Muscle layer of colon (tissue), 2 donors: Measurements from ENCODE around the gene HIVEP1.

Source experiments
- H3K27ac ChIP-seq: one replicate; pipeline ENCODE4 v1.7.0; 2013; ENCODE audit warnings: low read depth, mild to moderate bottlenecking, low read length, moderate library complexity
- H3K27me3 ChIP-seq, 2 donors: one replicate each; pipeline ENCODE4 v1.7.0; 2013; ENCODE audit warnings: low read length in 2 of 2, mild to moderate bottlenecking in 2 of 2; ENCODE audit not compliant: insufficient read depth in 2 of 2, control insufficient read depth in 1 of 2
- H3K36me3 ChIP-seq: one replicate; pipeline ENCODE4 v1.7.0; 2013; ENCODE audit warnings: mild to moderate bottlenecking, low read length; ENCODE audit not compliant: insufficient read depth
- H3K4me1 ChIP-seq: one replicate; pipeline ENCODE4 v1.7.0; 2013; ENCODE audit warnings: mild to moderate bottlenecking, low read length; ENCODE audit not compliant: insufficient read depth
- H3K4me3 ChIP-seq, 2 donors: one replicate each; pipeline ENCODE4 v1.7.0; 2013; ENCODE audit warnings: low read length in 2 of 2, low read depth in 1 of 2, mild to moderate bottlenecking in 1 of 2, moderate library complexity in 1 of 2
- H3K9ac ChIP-seq: one replicate; pipeline ENCODE4 v1.7.0; 2013; ENCODE audit warnings: low read length
- H3K9me3 ChIP-seq: one replicate; pipeline ENCODE4 v1.7.0; 2013; ENCODE audit warnings: mild to moderate bottlenecking, low read length
- donor health status: abdominal sarcoma.
- donor health status: Adenocarcinoma of cecum.

HIVEP1 gene

GRCh38 chr6:12077021-12077710 lies 65.1 kb downstream of the HIVEP1 start:
- Histone ChIP-seq H3K36me3 (no peaks in the 10 kb centered on the region), H3K9ac (no peak overlapping the region), H3K4me1 (peaks cover 5% of the 10 kb centered on the region), H3K4me3 (no peak overlapping the region), H3K27ac (no peak overlapping the region), H3K27me3 (no peaks in the 10 kb centered on the region), H3K9me3 (no peaks in the 10 kb centered on the region)

GRCh38 chr6:12078014-12078413 lies 65.9 kb downstream of the HIVEP1 start:
- Histone ChIP-seq H3K9ac (no peak overlapping the region), H3K27me3 (no peaks in the 10 kb centered on the region), H3K4me1 (peaks cover 8% of the 10 kb centered on the region), H3K27ac (no peak overlapping the region), H3K9me3 (no peaks in the 10 kb centered on the region), H3K4me3 (no peak overlapping the region), H3K36me3 (no peaks in the 10 kb centered on the region)

- no peak overlapping the region for H3K4me3 ChIP-seq
- no peaks in the 10 kb centered on the region for H3K27me3 ChIP-seq
- no peak overlapping the region for H3K9ac ChIP-seq
- no peaks in the 10 kb centered on the region for H3K36me3 ChIP-seq
- H3K4me1 ChIP-seq, result peaks cover 20% of the 10 kb centered on the region
- no peak overlapping the region for H3K27ac ChIP-seq
- H3K9me3 ChIP-seq, result no peaks in the 10 kb centered on the region
Measured at GRCh38 chr6:12081771-12082170, 69.7 kb downstream of the HIVEP1 start.

GRCh38 chr6:12082368-12082767 lies 70.3 kb downstream of the HIVEP1 start:
- Histone ChIP-seq H3K9ac (no peak overlapping the region), H3K27ac (no peak overlapping the region), H3K4me3 (no peak overlapping the region), H3K27me3 (no peaks in the 10 kb centered on the region), H3K36me3 (no peaks in the 10 kb centered on the region), H3K4me1 (peaks cover 20% of the 10 kb centered on the region), H3K9me3 (no peaks in the 10 kb centered on the region)

- Histone ChIP-seq H3K4me3 (no peak overlapping the region), H3K36me3 (no peaks in the 10 kb centered on the region), H3K4me1 (peaks cover 20% of the 10 kb centered on the region), H3K27ac (no peak overlapping the region), H3K27me3 (no peaks in the 10 kb centered on the region), H3K9ac (no peak overlapping the region), H3K9me3 (no peaks in the 10 kb centered on the region)
Measured at GRCh38 chr6:12083302-12083701, 71.2 kb downstream of the HIVEP1 start.

- Histone ChIP-seq H3K4me1 (peaks cover 23% of the 10 kb centered on the region), H3K9ac (no peak overlapping the region), H3K27ac (no peak overlapping the region), H3K36me3 (no peaks in the 10 kb centered on the region), H3K9me3 (no peaks in the 10 kb centered on the region), H3K27me3 (no peaks in the 10 kb centered on the region), H3K4me3 (no peak overlapping the region)
Measured at GRCh38 chr6:12083763-12084162, 71.7 kb downstream of the HIVEP1 start.

- Histone ChIP-seq H3K36me3 (no peaks in the 10 kb centered on the region), H3K4me3 (no peak overlapping the region), H3K9ac (no peak overlapping the region), H3K9me3 (no peaks in the 10 kb centered on the region), H3K27ac (no peak overlapping the region), H3K4me1 (peaks cover 23% of the 10 kb centered on the region), H3K27me3 (no peaks in the 10 kb centered on the region)
Measured at GRCh38 chr6:12084681-12085080, 72.6 kb downstream of the HIVEP1 start.

- no peak overlapping the region for H3K27ac ChIP-seq
- no peaks in the 10 kb centered on the region for H3K36me3 ChIP-seq
- H3K27me3 ChIP-seq, result no peaks in the 10 kb centered on the region
- H3K4me1 ChIP-seq, result peaks cover 13% of the 10 kb centered on the region
- no peak overlapping the region for H3K4me3 ChIP-seq
- H3K9ac ChIP-seq, result no peak overlapping the region
- H3K9me3 ChIP-seq, result no peaks in the 10 kb centered on the region
Measured at GRCh38 chr6:12088531-12088930, 76.4 kb downstream of the HIVEP1 start.

GRCh38 chr6:12090714-12091113 lies 78.6 kb downstream of the HIVEP1 start:
- H3K27ac ChIP-seq, result no peak overlapping the region
- H3K4me3 ChIP-seq, result no peak overlapping the region
- H3K36me3 ChIP-seq, result no peaks in the 10 kb centered on the region
- no peaks in the 10 kb centered on the region for H3K27me3 ChIP-seq
- peaks cover 8% of the 10 kb centered on the region for H3K4me1 ChIP-seq
- no peaks in the 10 kb centered on the region for H3K9me3 ChIP-seq
- H3K9ac ChIP-seq, result no peak overlapping the region

GRCh38 chr6:12092762-12093161 lies 80.7 kb downstream of the HIVEP1 start:
- H3K9ac ChIP-seq, result no peak overlapping the region
- H3K27ac ChIP-seq, result no peak overlapping the region
- H3K4me1 ChIP-seq, result peaks cover 8% of the 10 kb centered on the region
- H3K4me3 ChIP-seq, result no peak overlapping the region
- no peaks in the 10 kb centered on the region for H3K36me3 ChIP-seq
- no peaks in the 10 kb centered on the region for H3K27me3 ChIP-seq
- no peaks in the 10 kb centered on the region for H3K9me3 ChIP-seq

GRCh38 chr6:12094689-12095088 lies 82.6 kb downstream of the HIVEP1 start:
- no peak overlapping the region for H3K4me3 ChIP-seq
- H3K27me3 ChIP-seq, result no peaks in the 10 kb centered on the region
- H3K9me3 ChIP-seq, result no peaks in the 10 kb centered on the region
- H3K27ac ChIP-seq, result no peak overlapping the region
- no peak overlapping the region for H3K9ac ChIP-seq
- no peaks in the 10 kb centered on the region for H3K36me3 ChIP-seq
- peaks cover 5% of the 10 kb centered on the region for H3K4me1 ChIP-seq

GRCh38 chr6:12096342-12096741 lies 84.2 kb downstream of the HIVEP1 start:
- no peaks in the 10 kb centered on the region for H3K36me3 ChIP-seq
- no peaks in the 10 kb centered on the region for H3K9me3 ChIP-seq
- no peaks in the 10 kb centered on the region for H3K27me3 ChIP-seq
- peaks cover 5% of the 10 kb centered on the region for H3K4me1 ChIP-seq
- no peak overlapping the region for H3K9ac ChIP-seq
- no peak overlapping the region for H3K4me3 ChIP-seq
- H3K27ac ChIP-seq, result no peak overlapping the region
